K562 (cell line): ENCODE measurements around the gene UQCRHL. TPM values are rescaled to one million over a fixed set of nuclear protein-coding genes. Genes with fewer than 3 reads are reported as not detected.

Experiments
- ETV6 ChIP-seq, 3 experiments: fragments of 150-350 bp in 1 of 3; sonication (generic) in 1 of 3; formaldehyde crosslinking in 1 of 3; IDR thresholded peaks; 2 replicates each; pipeline versions ENCODE4 v1.6.1 to v1.8.0; 2014 to 2022; ENCODE audit warnings: borderline replicate concordance in 2 of 3, low read depth in 2 of 3, antibody characterized with exemption in 1 of 3, low read length in 1 of 3, mild to moderate bottlenecking in 1 of 3, missing genetic modification reagents in 1 of 3
- FOXM1 ChIP-seq, 2 experiments: fragments of 450-650 bp in 1 of 2; sonication (generic) in 1 of 2; formaldehyde crosslinking in 1 of 2; IDR thresholded peaks; 2 replicates each; pipeline versions ENCODE4 v1.6.1 to v1.9.0; 2017 to 2022; ENCODE audit warnings: low read depth in 2 of 2, mild to moderate bottlenecking in 2 of 2, missing genetic modification reagents in 1 of 2, moderate library complexity in 1 of 2
- GTF2F1 ChIP-seq: IDR thresholded peaks from 2 replicates; pipeline ENCODE4 v1.6.1; 2011; ENCODE audit warnings: low read depth, low read length, improper control_type of control experiment
- HIVEP1 ChIP-seq: fragments of 250-450 bp; sonication (Bioruptor Pico); IDR thresholded peaks from 2 replicates; pipeline ENCODE4 v1.4.0; 2020; ENCODE audit warnings: mild to moderate bottlenecking
- MAFF ChIP-seq: IDR thresholded peaks from 2 replicates; pipeline ENCODE4 v1.6.1; 2012; ENCODE audit warnings: low read length, improper control_type of control experiment
- NKRF ChIP-seq: fragments of 450-650 bp; IDR thresholded peaks from 2 replicates; pipeline ENCODE4 v1.6.1; 2016; ENCODE audit warnings: borderline replicate concordance
- ZNF436 ChIP-seq: fragments of 250-450, 450-650 bp; sonication (Bioruptor Pico); formaldehyde crosslinking; IDR thresholded peaks from 2 replicates; pipeline ENCODE4 v1.7.0; 2020; ENCODE audit warnings: mild to moderate bottlenecking
- polyA plus RNA-seq, 8 experiments: library from polyadenylated mRNA; depleted of rRNA in 4 of 8; stranded (reverse) in 5 of 8; unstranded in 3 of 8; fragments of >200 nt; fragmentation: Nextera tagmentation in 2 of 8; fragmentation: Illumina TruSeq in 1 of 8; extraction: Ambion mirVana in 2 of 8; extraction: Trizol in 1 of 8; gene quantifications; 2 replicates each; pipeline versions ENCODE4 v1.2.1 to v1.2.3, GENCODE V29; 2011 to 2014; ENCODE audit warnings: inconsistent platforms in 1 of 8, missing spikeins in 1 of 8
- total RNA-seq, 7 experiments: library from RNA; depleted of rRNA in 6 of 7; stranded (reverse); fragments of >200 nt in 6 of 7; fragmentation: Illumina TruSeq in 2 of 7; extraction: Trizol in 2 of 7; gene quantifications; 2 replicates each; pipeline versions ENCODE4 v1.2.1 to v1.2.3, GENCODE V29; 2011 to 2021; ENCODE audit warnings: low replicate concordance in 1 of 7
- TF ChIP-seq, protein P1 (sequence below): fragments of 450-650 bp; IDR thresholded peaks from 2 replicates; pipeline ENCODE4 v1.6.1; 2016; ENCODE audit warnings: antibody characterized with exemption
- TF ChIP-seq, protein P2 (sequence below): sonication (generic); formaldehyde crosslinking; IDR thresholded peaks from 2 replicates; pipeline ENCODE4 v1.4.0; 2020; ENCODE audit warnings: mild to moderate bottlenecking, missing genetic modification reagents
- TF ChIP-seq, protein P3 (sequence below): sonication (generic); formaldehyde crosslinking; IDR thresholded peaks from 2 replicates; pipeline ENCODE4 v1.8.1; 2023; ENCODE audit warnings: mild to moderate bottlenecking, missing genetic modification reagents
- TF ChIP-seq, protein P4 (sequence below): fragments of 200-800 bp; sonication (Bioruptor generic); IDR thresholded peaks from 2 replicates; pipeline ENCODE4 v1.6.1; 2017; ENCODE audit warnings: missing genetic modification characterization, missing compliant biosample characterization

Gene UQCRHL
- total and polyA plus RNA-seq, 9 of the 15 experiments (the other 6 are each of a cell fraction or from before 2014, with no cell fraction given): 5.1 to 41.3 (median 21.8) TPM

- TF ChIP-seq, protein P1, sequence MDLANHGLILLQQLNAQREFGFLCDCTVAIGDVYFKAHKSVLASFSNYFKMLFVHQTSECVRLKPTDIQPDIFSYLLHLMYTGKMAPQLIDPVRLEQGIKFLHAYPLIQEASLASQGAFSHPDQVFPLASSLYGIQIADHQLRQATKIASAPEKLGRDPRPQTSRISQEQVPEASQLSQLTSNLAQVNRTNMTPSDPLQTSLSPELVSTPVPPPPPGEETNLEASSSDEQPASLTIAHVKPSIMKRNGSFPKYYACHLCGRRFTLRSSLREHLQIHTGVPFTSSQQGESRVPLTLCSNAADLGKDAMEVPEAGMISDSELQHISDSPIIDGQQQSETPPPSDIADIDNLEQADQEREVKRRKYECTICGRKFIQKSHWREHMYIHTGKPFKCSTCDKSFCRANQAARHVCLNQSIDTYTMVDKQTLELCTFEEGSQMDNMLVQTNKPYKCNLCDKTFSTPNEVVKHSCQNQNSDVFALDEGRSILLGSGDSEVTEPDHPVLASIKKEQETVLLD: peak; percentile 89
- TF ChIP-seq NKRF (peak; percentile 22; the same call in 1 of the 2 replicates), ZNF436 (0 out of 2 replicates have a peak, but pooled peaks have one; percentile 12), FOXM1 (IDR thresholded peaks at IDR 0.05; ENCODE audit: low read depth) (no peak), FOXM1 (CRISPR knock-in tag; IDR thresholded peaks at IDR 0.05; ENCODE audit: low read depth) (peak; percentile 76; the same call in 1 of the 2 replicates), ETV6 (IDR thresholded peaks at IDR 0.05; ENCODE audit: borderline replicate concordance in 1 of 2, low read depth in 2 of 2, low read length in 1 of 2) (no peak), ETV6 (CRISPR knock-in tag; IDR thresholded peaks at IDR 0.05; ENCODE audit: borderline replicate concordance) (no peak), HIVEP1 (0 out of 2 replicates have a peak, but pooled peaks have one; percentile 75), MAFF (no peak), GTF2F1 (peak; percentile 81)
- TF ChIP-seq, protein P2, sequence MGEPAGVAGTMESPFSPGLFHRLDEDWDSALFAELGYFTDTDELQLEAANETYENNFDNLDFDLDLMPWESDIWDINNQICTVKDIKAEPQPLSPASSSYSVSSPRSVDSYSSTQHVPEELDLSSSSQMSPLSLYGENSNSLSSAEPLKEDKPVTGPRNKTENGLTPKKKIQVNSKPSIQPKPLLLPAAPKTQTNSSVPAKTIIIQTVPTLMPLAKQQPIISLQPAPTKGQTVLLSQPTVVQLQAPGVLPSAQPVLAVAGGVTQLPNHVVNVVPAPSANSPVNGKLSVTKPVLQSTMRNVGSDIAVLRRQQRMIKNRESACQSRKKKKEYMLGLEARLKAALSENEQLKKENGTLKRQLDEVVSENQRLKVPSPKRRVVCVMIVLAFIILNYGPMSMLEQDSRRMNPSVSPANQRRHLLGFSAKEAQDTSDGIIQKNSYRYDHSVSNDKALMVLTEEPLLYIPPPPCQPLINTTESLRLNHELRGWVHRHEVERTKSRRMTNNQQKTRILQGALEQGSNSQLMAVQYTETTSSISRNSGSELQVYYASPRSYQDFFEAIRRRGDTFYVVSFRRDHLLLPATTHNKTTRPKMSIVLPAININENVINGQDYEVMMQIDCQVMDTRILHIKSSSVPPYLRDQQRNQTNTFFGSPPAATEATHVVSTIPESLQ (CRISPR knock-in tag): 0 out of 2 replicates have a peak, but pooled peaks have one; percentile 52
- TF ChIP-seq, protein P3, sequence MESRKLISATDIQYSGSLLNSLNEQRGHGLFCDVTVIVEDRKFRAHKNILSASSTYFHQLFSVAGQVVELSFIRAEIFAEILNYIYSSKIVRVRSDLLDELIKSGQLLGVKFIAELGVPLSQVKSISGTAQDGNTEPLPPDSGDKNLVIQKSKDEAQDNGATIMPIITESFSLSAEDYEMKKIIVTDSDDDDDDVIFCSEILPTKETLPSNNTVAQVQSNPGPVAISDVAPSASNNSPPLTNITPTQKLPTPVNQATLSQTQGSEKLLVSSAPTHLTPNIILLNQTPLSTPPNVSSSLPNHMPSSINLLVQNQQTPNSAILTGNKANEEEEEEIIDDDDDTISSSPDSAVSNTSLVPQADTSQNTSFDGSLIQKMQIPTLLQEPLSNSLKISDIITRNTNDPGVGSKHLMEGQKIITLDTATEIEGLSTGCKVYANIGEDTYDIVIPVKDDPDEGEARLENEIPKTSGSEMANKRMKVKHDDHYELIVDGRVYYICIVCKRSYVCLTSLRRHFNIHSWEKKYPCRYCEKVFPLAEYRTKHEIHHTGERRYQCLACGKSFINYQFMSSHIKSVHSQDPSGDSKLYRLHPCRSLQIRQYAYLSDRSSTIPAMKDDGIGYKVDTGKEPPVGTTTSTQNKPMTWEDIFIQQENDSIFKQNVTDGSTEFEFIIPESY: peak; percentile 55; the same call in 1 of the 2 replicates
- TF ChIP-seq, protein P4, sequence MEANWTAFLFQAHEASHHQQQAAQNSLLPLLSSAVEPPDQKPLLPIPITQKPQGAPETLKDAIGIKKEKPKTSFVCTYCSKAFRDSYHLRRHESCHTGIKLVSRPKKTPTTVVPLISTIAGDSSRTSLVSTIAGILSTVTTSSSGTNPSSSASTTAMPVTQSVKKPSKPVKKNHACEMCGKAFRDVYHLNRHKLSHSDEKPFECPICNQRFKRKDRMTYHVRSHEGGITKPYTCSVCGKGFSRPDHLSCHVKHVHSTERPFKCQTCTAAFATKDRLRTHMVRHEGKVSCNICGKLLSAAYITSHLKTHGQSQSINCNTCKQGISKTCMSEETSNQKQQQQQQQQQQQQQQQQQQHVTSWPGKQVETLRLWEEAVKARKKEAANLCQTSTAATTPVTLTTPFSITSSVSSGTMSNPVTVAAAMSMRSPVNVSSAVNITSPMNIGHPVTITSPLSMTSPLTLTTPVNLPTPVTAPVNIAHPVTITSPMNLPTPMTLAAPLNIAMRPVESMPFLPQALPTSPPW: peak; percentile 99
Observed at GRCh38 chr1:15847100-15847892, 39.8 kb upstream of the UQCRHL start, which contains the start of gene SPEN (continued).
